Trophoblast cell (in vitro differentiated cells and primary cell): ENCODE data around the gene SLC20A1.

ENCODE experiments used
- DNase-seq, 2 donors: peaks; one replicate each; pipeline ENCODE4 v3.0.0-alpha.2; 2016
- H2AFZ ChIP-seq: 2 replicates; pipeline ENCODE4 v1.6.1; 2013; ENCODE audit warnings: low read length, moderate library complexity, mild to moderate bottlenecking; ENCODE audit not compliant: insufficient read depth, poor library complexity
- H2AK5ac ChIP-seq: 2 replicates; pipeline ENCODE4 v1.6.1; 2013; ENCODE audit warnings: mild to moderate bottlenecking, low read length
- H2BK120ac ChIP-seq: 2 replicates; pipeline ENCODE4 v1.6.1; 2013; ENCODE audit warnings: low read length, mild to moderate bottlenecking, moderate library complexity; ENCODE audit not compliant: insufficient read depth, poor library complexity
- H2BK12ac ChIP-seq: 2 replicates; pipeline ENCODE4 v1.6.1; 2013; ENCODE audit warnings: mild to moderate bottlenecking, low read length, moderate library complexity
- H2BK5ac ChIP-seq: 2 replicates; pipeline ENCODE4 v1.6.1; 2013; ENCODE audit warnings: low read length, low read depth, moderate library complexity, mild to moderate bottlenecking; ENCODE audit not compliant: poor library complexity
- H3K14ac ChIP-seq: 2 replicates; pipeline ENCODE4 v1.6.1; 2013; ENCODE audit warnings: mild to moderate bottlenecking, low read length
- H3K18ac ChIP-seq: 2 replicates; pipeline ENCODE4 v1.6.1; 2013; ENCODE audit warnings: mild to moderate bottlenecking, low read length
- H3K23ac ChIP-seq: 2 replicates; pipeline ENCODE4 v1.6.1; 2013; ENCODE audit warnings: low read length
- H3K27ac ChIP-seq: 2 replicates; pipeline ENCODE4 v1.5.1; 2013; ENCODE audit warnings: low read depth, mild to moderate bottlenecking, inconsistent platforms, low read length, moderate library complexity
- H3K27me3 ChIP-seq: 2 replicates; pipeline ENCODE4 v1.6.1; 2013; ENCODE audit warnings: inconsistent platforms, mild to moderate bottlenecking, low read length, moderate library complexity; ENCODE audit not compliant: insufficient read depth
- H3K36me3 ChIP-seq, 2 experiments: 1 replicate in 1 of 2; 2 replicates in 1 of 2; pipeline ENCODE4 v1.6.1; 2013; ENCODE audit warnings: low read length in 2 of 2, mild to moderate bottlenecking in 2 of 2, moderate library complexity in 1 of 2; ENCODE audit not compliant: insufficient read depth in 2 of 2, control insufficient read depth in 1 of 2
- H3K4ac ChIP-seq: 2 replicates; pipeline ENCODE4 v1.6.1; 2013; ENCODE audit warnings: low read depth, mild to moderate bottlenecking, low read length, moderate library complexity
- H3K4me1 ChIP-seq, 2 experiments: 1 replicate in 1 of 2; 2 replicates in 1 of 2; pipeline ENCODE4 v1.6.1; 2013; ENCODE audit warnings: low read length in 2 of 2, mild to moderate bottlenecking in 2 of 2, moderate library complexity in 1 of 2; ENCODE audit not compliant: insufficient read depth in 2 of 2, control insufficient read depth in 1 of 2
- H3K4me2 ChIP-seq: 2 replicates; pipeline ENCODE4 v1.6.1; 2013; ENCODE audit warnings: inconsistent platforms, mild to moderate bottlenecking, low read length, moderate library complexity
- H3K4me3 ChIP-seq: 2 replicates; pipeline ENCODE4 v1.5.1; 2013; ENCODE audit warnings: mild to moderate bottlenecking, low read depth, low read length, inconsistent platforms
- H3K79me1 ChIP-seq: one replicate; pipeline ENCODE4 v1.6.1; 2013; ENCODE audit warnings: low read length
- H3K79me2 ChIP-seq: 2 replicates; pipeline ENCODE4 v1.6.1; 2013; ENCODE audit warnings: low read length, mild to moderate bottlenecking; ENCODE audit not compliant: control insufficient read depth, insufficient read depth, poor library complexity
- H3K9ac ChIP-seq: 2 replicates; pipeline ENCODE4 v1.6.1; 2013; ENCODE audit warnings: mild to moderate bottlenecking, low read length
- H3K9me3 ChIP-seq: 2 replicates; pipeline ENCODE4 v1.6.1; 2013; ENCODE audit warnings: low read depth, mild to moderate bottlenecking, control low read depth, inconsistent platforms, low read length; ENCODE audit not compliant: insufficient read depth
- H4K12ac ChIP-seq: 2 replicates; pipeline ENCODE4 v1.6.1; 2013; ENCODE audit warnings: low read depth, mild to moderate bottlenecking, low read length, moderate library complexity
- H4K8ac ChIP-seq: 2 replicates; pipeline ENCODE4 v1.6.1; 2013; ENCODE audit warnings: low read depth, mild to moderate bottlenecking, low read length, moderate library complexity
- H4K91ac ChIP-seq: one replicate; pipeline ENCODE4 v1.6.1; 2013; ENCODE audit warnings: low read depth, mild to moderate bottlenecking, low read length, moderate library complexity
- WGBS: extraction: QIAGEN DNeasy Blood & Tissue Kit; methylation state at CpG from one replicate; pipeline ENCODE4 v1.1.7; 2013; ENCODE audit warnings: missing lambda C conversion rate; ENCODE audit not compliant: insufficient read length, insufficient coverage; ENCODE audit errors: extremely low coverage; 5-methylcytosine and 5-hydroxymethylcytosine counted together

Gene SLC20A1

GRCh38 chr2:112643488-112643887 lies 2.3 kb upstream of the SLC20A1 start:
- peaks cover 11% of the 10 kb centered on the region for H3K79me2 ChIP-seq
- no peaks in the 10 kb centered on the region for H3K36me3 ChIP-seq
- no peaks in the 10 kb centered on the region for H3K9me3 ChIP-seq
- H2AFZ ChIP-seq = no peak overlapping the region
- no peak overlapping the region for H3K27ac ChIP-seq
- peak overlapping the region; percentile 77 for H2AK5ac ChIP-seq
- H2BK120ac ChIP-seq = peak overlapping the region; percentile 36
- DNase-seq = no peak
- no peak overlapping the region for H3K23ac ChIP-seq
- H3K4me3 ChIP-seq = no peak overlapping the region
- H3K14ac ChIP-seq = no peak overlapping the region
- no CpG with 5 or more reads among the region's 3 CpGs for WGBS
- H2BK5ac ChIP-seq = no peak overlapping the region
- H4K8ac ChIP-seq = no peak overlapping the region
- no peak overlapping the region for H3K4ac ChIP-seq
- no peak overlapping the region for H3K18ac ChIP-seq
- no peak overlapping the region for H3K4me2 ChIP-seq
- peaks cover 14 to 27% of the 10 kb centered on the region in 2 experiments for H3K4me1 ChIP-seq
- H3K79me1 ChIP-seq = peaks cover 19% of the 10 kb centered on the region
- no peak overlapping the region for H4K12ac ChIP-seq
- H4K91ac ChIP-seq = no peak overlapping the region
- no peaks in the 10 kb centered on the region for H3K27me3 ChIP-seq
- no peak overlapping the region for H2BK12ac ChIP-seq
- H3K9ac ChIP-seq = no peak overlapping the region

- no peak overlapping the region for H3K9ac ChIP-seq
These were observed 1.4 kb upstream of the SLC20A1 start for GRCh38 chr2:112644155-112644932.

GRCh38 chr2:112644933-112645309 lies 818 bp upstream of the SLC20A1 start:
- Histone ChIP-seq H3K4me2 (peak overlapping the region; percentile 86), H3K36me3 (peaks cover 0 to 5% of the 10 kb centered on the region in 2 experiments), H3K9ac (no peak overlapping the region), H3K27me3 (no peaks in the 10 kb centered on the region), H4K91ac (no peak overlapping the region), H2BK120ac (peak overlapping the region; percentile 74), H2AFZ (no peak overlapping the region), H3K9me3 (no peaks in the 10 kb centered on the region), H4K8ac (peak overlapping the region; percentile 32), H3K4me1 (peaks cover 14 to 27% of the 10 kb centered on the region in 2 experiments), H3K4me3 (peak overlapping the region; percentile 79), H3K14ac (peak overlapping the region; percentile 59), H3K18ac (peak overlapping the region; percentile 51), H2BK5ac (peak overlapping the region; percentile 39), H3K23ac (no peak overlapping the region), H2BK12ac (peak overlapping the region; percentile 35), H3K79me1 (peaks cover 19% of the 10 kb centered on the region), H2AK5ac (no peak overlapping the region), H3K79me2 (peaks cover 11% of the 10 kb centered on the region), H3K4ac (peak overlapping the region; percentile 20), H3K27ac (peak overlapping the region; percentile 73), H4K12ac (peak overlapping the region; percentile 64)
- DNase-seq = peak in 1 of 2 donors; percentile 75
- no CpG with 5 or more reads among the region's 11 CpGs for WGBS

More at GRCh38 chr2:112644155-112644932, 1.4 kb upstream of the SLC20A1 start:
- DNase-seq = peak; percentile 65 to 90
- H2BK12ac ChIP-seq = no peak overlapping the region
- H3K14ac ChIP-seq = no peak overlapping the region
- no peak overlapping the region for H2BK5ac ChIP-seq
- H3K27me3 ChIP-seq = no peaks in the 10 kb centered on the region
- no peak overlapping the region for H4K12ac ChIP-seq
- no peak overlapping the region for H4K8ac ChIP-seq
- peaks cover 0 to 5% of the 10 kb centered on the region in 2 experiments for H3K36me3 ChIP-seq
- peak overlapping the region; percentile 73 for H3K27ac ChIP-seq
- peaks cover 19% of the 10 kb centered on the region for H3K79me1 ChIP-seq
- no peak overlapping the region for H2AFZ ChIP-seq
- H3K79me2 ChIP-seq = peaks cover 11% of the 10 kb centered on the region
- no peak overlapping the region for H3K4ac ChIP-seq
- no peak overlapping the region for H3K23ac ChIP-seq
- H2AK5ac ChIP-seq = no peak overlapping the region
- H4K91ac ChIP-seq = no peak overlapping the region
- H3K9me3 ChIP-seq = no peaks in the 10 kb centered on the region
- no peak overlapping the region for H2BK120ac ChIP-seq
- peak overlapping the region; percentile 86 for H3K4me2 ChIP-seq
- no peak overlapping the region for H3K4me3 ChIP-seq
- H3K18ac ChIP-seq = no peak overlapping the region
- H3K4me1 ChIP-seq = peaks cover 14 to 27% of the 10 kb centered on the region in 2 experiments
- WGBS = no CpG with 5 or more reads among the region's 11 CpGs

DNA sequence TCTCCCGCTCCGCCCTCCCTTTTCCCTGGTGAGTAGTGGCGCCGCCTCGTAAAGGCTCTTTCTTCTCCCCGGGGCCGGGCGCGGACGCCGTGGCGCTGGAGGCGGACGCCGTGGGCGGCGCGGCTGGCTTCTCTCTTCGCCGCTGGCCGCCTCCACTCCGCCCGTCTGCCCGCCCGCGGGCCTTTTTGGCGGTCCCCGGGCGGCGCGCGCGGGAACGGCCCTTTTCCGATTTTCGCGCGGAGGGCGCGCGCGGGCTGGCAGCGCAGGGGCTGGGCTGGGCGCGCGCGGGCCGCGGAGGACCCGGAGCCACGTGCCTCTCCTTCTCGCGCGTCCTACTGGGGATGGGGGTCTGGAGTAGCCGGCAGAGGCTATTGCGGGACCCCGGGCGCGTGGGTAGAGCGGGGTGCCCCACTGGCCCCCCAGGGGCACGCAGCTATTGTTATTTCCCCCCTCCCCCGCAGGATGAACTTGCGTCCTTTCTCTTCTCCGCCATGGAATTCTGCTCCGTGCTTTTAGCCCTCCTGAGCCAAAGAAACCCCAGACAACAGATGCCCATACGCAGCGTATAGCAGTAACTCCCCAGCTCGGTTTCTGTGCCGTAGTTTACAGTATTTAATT lies 472 bp downstream of the SLC20A1 start:
- Histone ChIP-seq H3K4me1 (peaks cover 3 to 16% of the 10 kb centered on the region in 2 experiments), H3K4me2 (peak overlapping the region; percentile 86), H3K79me1 (peaks cover 15% of the 10 kb centered on the region), H3K27me3 (no peaks in the 10 kb centered on the region), H4K8ac (peak overlapping the region; percentile 94), H3K4me3 (peak overlapping the region; percentile 91), H3K18ac (peak overlapping the region; percentile 99), H3K79me2 (peaks cover 11% of the 10 kb centered on the region), H3K9me3 (no peaks in the 10 kb centered on the region), H3K9ac (peak overlapping the region; percentile 84), H3K14ac (peak overlapping the region; percentile 95), H2AFZ (peak overlapping the region; percentile 92), H2BK120ac (peak overlapping the region; percentile 98), H2BK5ac (peak overlapping the region; percentile 95), H4K12ac (peak overlapping the region; percentile 85), H3K27ac (peak overlapping the region; percentile 70), H3K23ac (no peak overlapping the region), H4K91ac (peak overlapping the region; percentile 95), H3K4ac (peak overlapping the region; percentile 95), H3K36me3 (peaks cover 4 to 9% of the 10 kb centered on the region in 2 experiments), H2BK12ac (peak overlapping the region; percentile 32), H2AK5ac (peak overlapping the region; percentile 97)
- WGBS = no CpG with 5 or more reads among the region's 69 CpGs
- DNase-seq = no peak
